ENCODE measurements around the gene SEC14L3. TPM values are rescaled to one million over a fixed set of nuclear protein-coding genes. Genes with fewer than 3 reads are reported as not detected.

The SEC14L3 gene
- total and polyA plus RNA-seq, 2 of the 4 experiments (the other 2 are of a cell fraction), result not detected

- TF ChIP-seq MAZ (IDR thresholded peaks at IDR 0.05; ENCODE audit: borderline replicate concordance, low read depth, low read length) (no peak), POLR2A (IDR thresholded peaks at IDR 0.05; ENCODE audit: low read depth, low read length) (no peak), CHD1 (IDR thresholded peaks at IDR 0.05; ENCODE audit: low read depth, low read length) (no peak), RCOR1 (IDR thresholded peaks at IDR 0.05; ENCODE audit: insufficient replicate concordance, low read length) (no peak), MAFK (IDR thresholded peaks at IDR 0.05; ENCODE audit: low read depth, low read length) (no peak), NFE2L2 (IDR thresholded peaks at IDR 0.05; ENCODE audit: low read depth, low read length) (no peak), MXI1 (IDR thresholded peaks at IDR 0.05; ENCODE audit: borderline replicate concordance, low read depth, low read length) (no peak)
- TF ChIP-seq, protein P1, sequence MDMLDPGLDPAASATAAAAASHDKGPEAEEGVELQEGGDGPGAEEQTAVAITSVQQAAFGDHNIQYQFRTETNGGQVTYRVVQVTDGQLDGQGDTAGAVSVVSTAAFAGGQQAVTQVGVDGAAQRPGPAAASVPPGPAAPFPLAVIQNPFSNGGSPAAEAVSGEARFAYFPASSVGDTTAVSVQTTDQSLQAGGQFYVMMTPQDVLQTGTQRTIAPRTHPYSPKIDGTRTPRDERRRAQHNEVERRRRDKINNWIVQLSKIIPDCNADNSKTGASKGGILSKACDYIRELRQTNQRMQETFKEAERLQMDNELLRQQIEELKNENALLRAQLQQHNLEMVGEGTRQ (IDR thresholded peaks at IDR 0.05; ENCODE audit: low read depth, low read length), result no peak
- H3K36me3 ChIP-seq (ENCODE audit: control insufficient read depth, insufficient read depth, low read length), result no peaks in the 10 kb centered on the region
- no peak overlapping the region for H2AFZ ChIP-seq (replicated peaks; ENCODE audit: low read length, poor library complexity)
- no peak overlapping the region for H2BK5ac ChIP-seq (ENCODE audit: low read depth, low read length, poor library complexity, severe bottlenecking)
- no peak overlapping the region for H2AK5ac ChIP-seq (ENCODE audit: low read depth, low read length)
- intact Hi-C loops (cut with micrococcal nuclease), result no loop called here
- no peak overlapping the region for H4K91ac ChIP-seq (ENCODE audit: insufficient read depth, low read depth, low read length)
- H2AK9ac ChIP-seq (replicated peaks; ENCODE audit: low read depth, low read length, poor library complexity), result no peak overlapping the region
- H4K5ac ChIP-seq (ENCODE audit: low read depth, low read length), result no peak overlapping the region
- ChIA-PET POLR2A (ENCODE audit: unreplicated experiment) (no interaction called here), CTCF (no interaction called here)
- no peak overlapping the region for H3K23ac ChIP-seq (ENCODE audit: low read depth, low read length)
- H3K79me1 ChIP-seq (ENCODE audit: low read depth in 1 of 2, low read length in 2 of 2), result no peaks in the 10 kb centered on the region
- in situ Hi-C loops (cut with MboI; ENCODE audit: low sequenced_read_pairs), result no loop called here
- H4K8ac ChIP-seq (ENCODE audit: low read depth in 2 of 2, low read length in 2 of 2), result no peak overlapping the region
- BruUV-seq (replicated peaks), result no TSS peak
- no peak overlapping the region for H3K4ac ChIP-seq (ENCODE audit: low read depth, low read length)
- H3K27ac ChIP-seq (ENCODE audit: insufficient read depth, low read length), result no peak overlapping the region
- H3K27me3 ChIP-seq (ENCODE audit: control insufficient read depth, insufficient read depth, low read length), result peaks cover 12% of the 10 kb centered on the region
- H2BK120ac ChIP-seq (ENCODE audit: low read depth, low read length), result no peak overlapping the region
- H2BK15ac ChIP-seq (ENCODE audit: low read depth, low read length), result no peak overlapping the region
- no peak overlapping the region for H3K56ac ChIP-seq (ENCODE audit: extremely low read depth, insufficient read depth, low read length)
- no peaks in the 10 kb centered on the region for H3K9me3 ChIP-seq (ENCODE audit: control insufficient read depth, insufficient read depth, low read length)
- DNase-seq (no peak), ATAC-seq (ENCODE audit: low read depth) (no peak)
- peaks cover 2% of the 10 kb centered on the region; the same call in 1 of the 2 replicates for H3K4me1 ChIP-seq (ENCODE audit: control insufficient read depth, insufficient read depth, low read length)
- no peak overlapping the region for H3K4me3 ChIP-seq (ENCODE audit: insufficient read depth, low read depth, low read length)
- no CpG with 5 or more reads among the region's 4 CpGs for WGBS, 2 experiments (ENCODE audit: extremely low coverage in 2 of 2, insufficient read length in 1 of 2)
- no peak overlapping the region for H3K4me2 ChIP-seq (ENCODE audit: low read depth, low read length)
- H3K9me1 ChIP-seq (ENCODE audit: insufficient read depth, low read length), result no peaks in the 10 kb centered on the region; the same call in 1 of the 2 replicates
- H3K9ac ChIP-seq (ENCODE audit: low read depth, low read length), result no peak overlapping the region
- no peaks in the 10 kb centered on the region for H4K20me1 ChIP-seq (ENCODE audit: insufficient read depth, low read length)
- no peak overlapping the region for H2BK20ac ChIP-seq (ENCODE audit: low read depth, low read length)
- dilution Hi-C loops (cut with HindIII; ENCODE audit: low sequenced_read_pairs, unreplicated experiment), result no loop called here
- H3K14ac ChIP-seq (replicated peaks; ENCODE audit: low read depth, low read length), result no peak overlapping the region
- no peak overlapping the region for H3K18ac ChIP-seq (ENCODE audit: low read depth, low read length)
These were observed 32.6 kb downstream of the SEC14L3 start for GRCh38 chr22:30439226-30439625.
